ENCODE results near the gene NUTM2B. TPM values are rescaled to one million over a fixed set of nuclear protein-coding genes. Genes with fewer than 3 reads are reported as not detected.

Gene NUTM2B
- total RNA-seq = 0.13 and 0.31 TPM in 2 replicates

GRCh38 chr10:79702927-79703326 is at the start of gene NUTM2B:
TSS of gene NUTM2B (plus strand) at chr10:79703227. CDS start at chr10:79703610, 383 bp downstream.

Other genes starting within 250 kb of the NUTM2B start
- 0.50 and 0.53 TPM in 2 replicates for gene EIF5AL1, start 190.7 kb upstream of the NUTM2B start, total RNA-seq
- gene SFTPA2, start 142.8 kb upstream of the NUTM2B start, total RNA-seq = not detected in 2 replicates
- not detected in 2 replicates for gene SFTPA1, start 92.3 kb upstream of the NUTM2B start, total RNA-seq
- under 0.01 and 0.19 TPM in 2 replicates for gene NUTM2E, start 123.5 kb downstream of the NUTM2B start, total RNA-seq
- gene SFTPD, start 245.9 kb downstream of the NUTM2B start, total RNA-seq = not detected in 2 replicates